HG03439 (cell line): ENCODE results near the gene TRAPPC10.

ENCODE experiments used
- ATAC-seq: cut with Tn5 transposase; IDR thresholded peaks from one replicate; pipeline ENCODE4 v1.9.1; 2021; ENCODE audit warnings: mild to moderate bottlenecking, moderate library complexity; ENCODE audit not compliant: unreplicated experiment

The TRAPPC10 gene

GRCh38 chr21:44024887-44025353 lies 12.8 kb downstream of the TRAPPC10 start:
- no peak for ATAC-seq

GRCh38 chr21:44027607-44028286 lies 15.6 kb downstream of the TRAPPC10 start:
- no peak for ATAC-seq

- ATAC-seq: no peak
Measured at GRCh38 chr21:44028287-44028659, 16.2 kb downstream of the TRAPPC10 start.

DNA sequence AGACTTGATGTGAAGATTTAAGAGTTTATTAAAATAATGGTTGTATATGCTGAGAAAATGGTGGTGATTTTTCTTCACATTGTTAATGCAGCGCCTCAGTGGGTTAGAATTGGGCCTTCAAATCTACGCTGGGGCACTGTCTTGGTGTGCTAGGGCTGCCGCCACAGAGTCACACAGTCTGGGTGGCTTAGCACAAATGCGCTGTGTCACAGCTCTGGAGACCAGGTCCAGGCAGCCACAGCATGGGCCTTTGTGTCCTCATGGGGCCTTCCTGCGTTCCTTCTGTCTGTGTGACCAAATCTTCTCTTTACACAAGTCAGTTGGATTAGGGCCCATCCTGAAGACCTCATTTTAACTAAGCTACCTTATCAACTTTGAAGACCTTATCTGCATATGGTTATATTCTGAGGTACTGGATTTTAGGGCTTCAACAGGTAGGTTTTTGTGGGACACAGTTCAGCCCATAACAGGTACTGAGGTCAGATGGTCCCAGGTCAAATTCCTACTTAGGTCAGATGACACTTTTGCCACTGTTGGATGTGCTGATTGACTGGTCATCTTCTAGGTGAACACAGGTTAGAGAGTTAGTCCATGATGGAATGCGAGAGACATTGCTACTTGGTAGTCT lies 17.5 kb downstream of the TRAPPC10 start:
- no peak for ATAC-seq

DNA sequence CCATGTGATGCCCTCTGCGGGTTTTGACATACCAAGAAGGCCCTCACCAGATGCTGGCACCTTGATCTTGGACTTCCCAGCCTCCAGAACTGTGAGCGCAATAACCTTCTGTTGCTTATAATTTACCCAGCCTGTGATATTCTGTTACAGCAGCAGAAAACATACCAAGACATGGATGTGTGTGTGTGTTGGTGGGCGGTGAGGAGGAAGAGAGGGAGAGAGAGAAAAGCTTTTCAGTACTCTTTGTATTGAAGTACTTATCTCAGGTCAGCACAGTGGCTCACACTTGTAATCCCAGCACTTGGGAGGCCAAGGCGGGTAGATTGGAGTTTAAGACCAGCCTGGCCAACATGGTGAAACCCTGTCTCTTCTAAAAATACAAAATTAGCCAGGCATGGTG lies 23.1 kb downstream of the TRAPPC10 start:
- ATAC-seq: no peak

- ATAC-seq: no peak
Measured at GRCh38 chr21:44038063-44038462, 26.0 kb downstream of the TRAPPC10 start.

DNA sequence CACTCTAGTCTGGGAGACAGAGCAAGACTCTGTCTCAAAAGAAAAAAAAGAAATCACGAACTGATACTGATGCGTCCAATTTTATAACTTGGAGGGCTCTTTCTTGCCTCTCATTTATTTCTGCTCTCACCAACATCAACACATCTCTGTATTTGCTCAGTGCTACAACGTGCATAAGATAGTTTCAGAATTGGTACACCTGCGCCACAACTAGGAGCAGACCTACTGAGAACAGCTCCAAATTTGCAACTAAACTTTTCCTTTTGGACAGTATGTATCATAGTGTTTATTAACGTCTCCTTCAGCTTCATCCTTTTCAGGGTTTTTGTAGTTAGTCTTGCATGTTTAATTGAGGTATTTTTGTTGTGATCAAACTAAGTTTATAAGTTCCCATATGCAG lies 27.7 kb downstream of the TRAPPC10 start:
- no peak for ATAC-seq

DNA sequence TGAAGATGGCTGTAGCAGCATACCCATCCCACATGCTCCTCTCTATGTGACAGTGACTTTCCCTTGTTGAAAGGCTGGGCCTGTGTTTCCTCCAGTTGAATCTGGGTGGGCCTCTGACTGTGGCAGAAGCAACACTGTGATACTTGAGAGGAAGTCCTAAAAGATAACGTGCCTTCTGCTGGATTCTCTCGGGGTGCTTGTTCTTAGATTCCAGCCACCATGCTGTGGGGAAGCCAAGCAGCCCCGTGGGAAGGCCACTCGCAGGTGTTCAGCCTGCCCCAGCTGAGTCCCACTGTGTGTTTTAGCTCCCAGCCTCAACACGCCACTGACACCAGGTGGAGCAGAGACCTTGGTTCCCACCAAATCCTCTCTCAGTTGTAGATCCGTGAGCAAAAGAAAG lies 31.5 kb downstream of the TRAPPC10 start:
- no peak for ATAC-seq

- no peak for ATAC-seq
Measured at GRCh38 chr21:44046734-44047133, 34.6 kb downstream of the TRAPPC10 start.

GRCh38 chr21:44047996-44048560 lies 36.0 kb downstream of the TRAPPC10 start:
- no peak for ATAC-seq

- ATAC-seq: no peak
Measured at GRCh38 chr21:44049182-44049581, 37.1 kb downstream of the TRAPPC10 start.

- no peak for ATAC-seq
Measured at GRCh38 chr21:44049606-44050005, 37.5 kb downstream of the TRAPPC10 start.

- no peak for ATAC-seq
Measured at GRCh38 chr21:44050276-44050675, 38.2 kb downstream of the TRAPPC10 start.

DNA sequence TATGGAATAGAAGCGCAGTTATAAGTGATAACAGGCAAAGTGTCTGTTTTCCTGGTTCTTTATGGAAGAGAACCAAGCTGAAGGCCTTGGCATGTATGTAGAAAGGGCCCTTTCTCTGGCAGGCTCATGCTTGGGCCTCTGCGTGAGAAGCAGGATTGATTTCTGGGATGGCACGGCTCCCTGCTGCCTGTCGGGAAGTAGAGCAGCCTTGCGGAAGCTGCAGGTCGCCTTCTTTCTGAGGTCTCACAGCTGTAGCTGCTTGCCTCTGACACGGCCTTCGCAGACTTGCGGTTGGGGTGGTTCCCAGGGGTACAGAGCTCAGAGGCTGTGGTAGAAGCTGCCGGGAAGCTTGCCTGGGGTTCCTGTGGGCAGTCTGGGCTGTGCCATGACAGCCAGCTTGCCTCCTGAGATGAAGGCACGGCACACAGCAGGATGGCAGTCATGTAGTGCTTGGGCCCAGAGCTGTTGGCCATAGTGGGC lies 39.4 kb downstream of the TRAPPC10 start:
- no peak for ATAC-seq

DNA sequence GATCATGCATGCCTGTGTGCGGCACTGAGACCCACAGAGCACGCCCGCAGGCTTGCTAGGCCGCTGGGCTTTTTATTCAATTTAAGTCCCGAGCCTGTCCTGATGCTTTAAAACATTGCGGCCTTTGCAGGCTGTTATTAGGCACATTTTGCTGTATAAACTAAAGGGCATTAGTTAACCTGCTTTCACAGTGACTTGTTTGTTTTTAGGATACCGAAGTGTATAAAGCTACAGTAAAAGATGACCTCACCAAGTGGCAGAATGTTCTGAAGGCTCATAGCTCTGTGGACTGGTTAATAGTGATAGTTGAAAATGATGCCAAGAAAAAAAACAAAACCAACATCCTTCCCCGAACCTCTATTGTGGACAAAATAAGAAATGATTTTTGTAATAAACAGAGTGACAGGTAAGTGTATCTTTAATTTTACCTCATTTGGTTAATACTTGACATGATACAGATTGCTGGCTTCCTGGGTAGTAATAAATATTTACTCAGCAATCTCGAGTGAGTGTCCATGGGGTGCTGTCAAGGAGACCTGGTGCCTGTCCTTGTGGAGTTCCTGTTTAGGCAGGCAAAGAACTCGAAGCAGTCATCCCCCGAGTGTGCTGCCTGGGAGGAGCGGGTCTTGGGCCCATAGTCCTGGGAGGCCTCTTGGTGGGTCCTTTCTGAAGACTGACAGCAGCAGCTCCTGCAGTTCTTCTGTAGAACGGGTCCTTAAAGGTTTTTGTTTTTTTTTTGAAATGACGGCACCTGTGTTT lies 40.1 kb downstream of the TRAPPC10 start:
- no peak for ATAC-seq

- no peak for ATAC-seq
Measured at GRCh38 chr21:44052830-44053226, 40.7 kb downstream of the TRAPPC10 start.

DNA sequence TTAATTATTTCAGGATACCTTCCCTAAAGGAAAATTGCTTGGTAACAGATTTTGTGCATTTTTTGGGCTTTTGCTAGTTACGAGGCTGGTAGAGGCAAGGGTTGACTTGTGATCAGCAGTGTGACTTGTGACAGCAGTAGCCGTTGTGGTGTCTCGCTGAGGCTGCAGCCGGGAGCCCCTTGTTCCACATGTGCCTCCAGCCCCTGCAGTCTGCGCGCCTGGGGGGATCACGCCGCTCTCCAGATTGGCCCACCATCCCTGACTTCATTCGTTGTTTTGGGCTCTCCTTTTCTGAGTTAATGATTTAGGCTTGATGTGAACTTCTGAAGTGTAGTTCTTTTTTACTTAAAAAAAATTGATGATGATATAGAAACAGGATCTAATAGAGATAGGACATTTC lies 41.5 kb downstream of the TRAPPC10 start:
- ATAC-seq: no peak

DNA sequence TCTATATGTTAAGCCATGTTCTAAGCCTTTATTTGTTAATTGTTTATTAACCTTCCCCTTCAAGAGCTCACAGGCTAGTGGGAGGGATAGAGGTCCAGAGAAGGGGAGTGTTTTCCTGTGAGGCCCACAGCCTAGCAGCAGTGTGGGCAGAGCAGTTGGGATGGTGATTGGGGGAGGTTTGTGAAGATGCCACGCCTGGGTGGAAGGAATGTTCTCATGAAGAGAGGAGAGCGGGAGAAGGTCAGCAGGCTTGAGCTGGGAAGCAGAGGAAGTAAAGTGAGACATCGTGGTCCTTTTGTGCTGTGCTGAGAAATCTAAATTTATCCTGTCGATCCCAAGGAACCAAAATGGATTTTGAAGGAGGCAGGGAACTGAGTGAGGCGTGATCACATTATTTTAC lies 42.6 kb downstream of the TRAPPC10 start:
- no peak for ATAC-seq

DNA sequence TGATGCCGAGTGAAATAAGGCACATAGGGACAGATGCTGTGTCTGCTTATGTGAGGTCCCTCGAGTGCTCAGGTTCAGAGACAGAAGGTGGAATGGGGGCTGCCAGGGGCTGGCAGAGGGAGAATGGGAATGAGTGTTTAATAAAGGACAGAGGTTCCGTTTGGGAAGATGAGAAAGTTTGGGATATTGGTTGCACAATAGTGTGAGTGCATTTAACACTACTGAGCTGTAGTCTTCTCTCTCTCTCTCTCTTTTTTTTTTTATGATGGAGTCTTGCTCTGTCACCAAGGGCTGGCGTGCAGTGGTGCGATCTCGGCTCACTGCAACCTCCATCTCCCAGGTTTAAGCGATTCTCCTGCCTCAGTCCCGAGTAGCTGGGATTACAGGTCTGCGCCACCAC lies 44.9 kb downstream of the TRAPPC10 start:
- no peak for ATAC-seq

DNA sequence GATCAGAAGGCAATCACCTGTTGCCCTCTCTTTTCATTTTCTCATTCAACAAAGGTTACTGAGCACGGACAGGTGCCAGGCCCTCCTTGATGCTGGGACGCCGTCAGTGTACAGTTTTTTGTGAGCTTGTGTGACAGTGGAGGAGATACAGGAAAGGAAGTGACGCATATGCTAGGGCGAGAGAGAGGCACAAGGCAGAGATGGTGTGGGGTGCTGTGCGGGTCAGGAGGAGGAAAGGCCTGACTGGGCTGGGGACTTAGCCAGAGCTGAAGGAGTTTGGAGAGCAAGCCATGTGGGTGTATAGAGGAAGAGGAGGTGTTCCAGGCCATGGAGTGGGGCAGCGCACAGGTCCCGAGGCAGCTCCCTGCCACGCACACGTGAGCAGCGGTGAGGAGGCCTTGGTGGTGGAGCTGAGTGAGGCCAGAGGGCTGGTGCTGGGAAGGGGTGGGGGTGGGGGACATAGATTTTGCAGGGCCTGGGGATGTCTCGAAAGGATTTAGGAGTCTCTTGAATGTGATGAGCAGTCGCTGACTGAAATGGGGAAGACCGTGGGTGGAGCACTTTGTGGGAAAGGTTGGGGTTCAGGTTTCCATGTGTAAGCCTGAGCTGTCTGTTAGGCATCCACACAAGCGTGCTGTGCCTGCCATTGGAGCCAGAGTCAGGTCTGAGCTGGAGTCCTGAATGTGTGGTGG lies 46.0 kb downstream of the TRAPPC10 start:
- no peak for ATAC-seq

DNA sequence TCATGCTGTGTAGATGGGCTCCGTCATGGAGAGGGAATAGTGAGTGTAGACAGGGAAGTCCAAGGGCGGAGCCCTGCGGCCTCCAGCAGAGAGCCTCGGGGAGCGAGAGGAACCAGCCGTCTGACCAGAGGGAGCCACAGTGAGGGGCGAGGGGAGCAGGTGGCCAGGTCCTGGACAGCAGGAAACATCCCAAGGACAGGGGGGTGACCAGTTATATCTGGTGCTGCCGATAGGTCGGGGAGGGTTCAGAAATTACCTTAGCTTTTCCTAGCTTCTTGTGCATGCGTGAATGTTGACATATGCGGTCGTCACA lies 46.5 kb downstream of the TRAPPC10 start:
- no peak for ATAC-seq
